ENCODE results near the gene LURAP1L.

- TF ChIP-seq CTCF (IDR thresholded peaks at IDR 0.05) (no peak), POLR2A (IDR thresholded peaks at IDR 0.05; ENCODE audit: low read length) (no peak)
These were observed 34.0 kb upstream of the LURAP1L start for GRCh38 chr9:12740845-12741244.
